Neuronal stem cell (in vitro differentiated cells): Measurements from ENCODE around the gene MED29.

ENCODE experiments used
- DNase-seq: peaks from one replicate; pipeline ENCODE4 v3.0.0-alpha.2; 2013; ENCODE audit warnings: low spot score
- H2AFZ ChIP-seq: one replicate; pipeline ENCODE4 v1.6.1; 2013; ENCODE audit warnings: mild to moderate bottlenecking, low read length, inconsistent platforms
- H2AK5ac ChIP-seq: 2 replicates; pipeline ENCODE4 v1.6.1; 2013; ENCODE audit warnings: low read depth, mild to moderate bottlenecking, inconsistent platforms, low read length, moderate library complexity, mixed read lengths
- H2BK120ac ChIP-seq: 2 replicates; pipeline ENCODE4 v1.6.1; 2013; ENCODE audit warnings: low read depth, mild to moderate bottlenecking, inconsistent platforms, low read length, moderate library complexity, mixed read lengths
- H2BK12ac ChIP-seq: one replicate; pipeline ENCODE4 v1.6.1; 2013; ENCODE audit warnings: low read length, inconsistent platforms
- H2BK15ac ChIP-seq: 2 replicates; pipeline ENCODE4 v1.6.1; 2013; ENCODE audit warnings: mild to moderate bottlenecking, low read length, inconsistent platforms, mixed read lengths
- H2BK5ac ChIP-seq: one replicate; pipeline ENCODE4 v1.6.1; 2013; ENCODE audit warnings: inconsistent platforms, mild to moderate bottlenecking, low read length, moderate library complexity
- H3K14ac ChIP-seq: one replicate; pipeline ENCODE4 v1.6.1; 2013; ENCODE audit warnings: low read length, inconsistent platforms
- H3K18ac ChIP-seq: 2 replicates; pipeline ENCODE4 v1.6.1; 2013; ENCODE audit warnings: low read length, inconsistent platforms
- H3K23ac ChIP-seq: 2 replicates; pipeline ENCODE4 v1.6.1; 2013; ENCODE audit warnings: low read depth, mild to moderate bottlenecking, mixed read lengths, low read length, inconsistent platforms; ENCODE audit not compliant: poor library complexity
- H3K27ac ChIP-seq: replicated peaks from 3 replicates; pipeline ENCODE4 v1.5.1; 2013; ENCODE audit warnings: low read length, inconsistent platforms
- H3K27me3 ChIP-seq, 3 experiments: 2 replicates each; pipeline ENCODE4 v1.6.1; 2013; ENCODE audit warnings: low read length in 3 of 3, mild to moderate bottlenecking in 2 of 3, inconsistent platforms in 1 of 3, low read depth in 1 of 3, mixed read lengths in 1 of 3, moderate library complexity in 1 of 3; ENCODE audit not compliant: control insufficient read depth in 3 of 3, insufficient read depth in 3 of 3
- H3K36me3 ChIP-seq, 2 donors: replicated peaks in 1 of 2; 2 replicates each; pipeline ENCODE4 v1.6.1; 2013; ENCODE audit warnings: low read length in 2 of 2; ENCODE audit not compliant: control insufficient read depth in 2 of 2, insufficient read depth in 2 of 2
- H3K4ac ChIP-seq: 2 replicates; pipeline ENCODE4 v1.6.1; 2013; ENCODE audit warnings: inconsistent platforms, mild to moderate bottlenecking, low read length, moderate library complexity
- H3K4me1 ChIP-seq, 2 donors: 1 replicate in 1 of 2; 2 replicates in 1 of 2; pipeline ENCODE4 v1.6.1; 2013; ENCODE audit warnings: low read length in 2 of 2, low read depth in 1 of 2; ENCODE audit not compliant: control insufficient read depth in 2 of 2, insufficient read depth in 1 of 2
- H3K4me2 ChIP-seq: one replicate; pipeline ENCODE4 v1.6.1; 2013; ENCODE audit warnings: mild to moderate bottlenecking, low read length, inconsistent platforms; ENCODE audit not compliant: insufficient read depth, poor library complexity, severe bottlenecking
- H3K4me3 ChIP-seq, 2 donors: 2 replicates each; pipeline ENCODE4 v1.5.1; 2013; ENCODE audit warnings: low read length in 2 of 2, mild to moderate bottlenecking in 2 of 2, inconsistent platforms in 1 of 2, moderate library complexity in 1 of 2
- H3K79me1 ChIP-seq: one replicate; pipeline ENCODE4 v1.6.1; 2013; ENCODE audit warnings: low read depth, mild to moderate bottlenecking, inconsistent platforms, low read length, moderate library complexity
- H3K9ac ChIP-seq: one replicate; pipeline ENCODE4 v1.6.1; 2013; ENCODE audit warnings: mild to moderate bottlenecking, low read depth, low read length, inconsistent platforms; ENCODE audit not compliant: poor library complexity
- H3K9me3 ChIP-seq, 2 donors: replicated peaks in 1 of 2; 2 replicates each; pipeline versions ENCODE3 to v1.6.1; 2013; ENCODE audit warnings: low read length in 2 of 2, mild to moderate bottlenecking in 2 of 2, inconsistent platforms in 1 of 2, low read depth in 1 of 2, mixed read lengths in 1 of 2, moderate library complexity in 1 of 2; ENCODE audit not compliant: control insufficient read depth in 2 of 2, insufficient read depth in 1 of 2
- H4K8ac ChIP-seq: one replicate; pipeline ENCODE4 v1.6.1; 2013; ENCODE audit warnings: low read depth, mild to moderate bottlenecking, inconsistent platforms, low read length, moderate library complexity
- H4K91ac ChIP-seq: one replicate; pipeline ENCODE4 v1.6.1; 2013; ENCODE audit warnings: low read length, low read depth, mild to moderate bottlenecking, inconsistent platforms; ENCODE audit not compliant: poor library complexity
- WGBS, 2 donors: extraction: QIAGEN DNeasy Blood & Tissue Kit; methylation state at CpG; one replicate each; pipeline ENCODE4 v1.1.7; 2013; ENCODE audit warnings: missing lambda C conversion rate in 2 of 2, mixed read lengths in 1 of 2; ENCODE audit not compliant: insufficient read length in 2 of 2, insufficient replicate concordance in 1 of 2; ENCODE audit errors: extremely low coverage in 2 of 2; 5-methylcytosine and 5-hydroxymethylcytosine counted together

Gene MED29

DNA sequence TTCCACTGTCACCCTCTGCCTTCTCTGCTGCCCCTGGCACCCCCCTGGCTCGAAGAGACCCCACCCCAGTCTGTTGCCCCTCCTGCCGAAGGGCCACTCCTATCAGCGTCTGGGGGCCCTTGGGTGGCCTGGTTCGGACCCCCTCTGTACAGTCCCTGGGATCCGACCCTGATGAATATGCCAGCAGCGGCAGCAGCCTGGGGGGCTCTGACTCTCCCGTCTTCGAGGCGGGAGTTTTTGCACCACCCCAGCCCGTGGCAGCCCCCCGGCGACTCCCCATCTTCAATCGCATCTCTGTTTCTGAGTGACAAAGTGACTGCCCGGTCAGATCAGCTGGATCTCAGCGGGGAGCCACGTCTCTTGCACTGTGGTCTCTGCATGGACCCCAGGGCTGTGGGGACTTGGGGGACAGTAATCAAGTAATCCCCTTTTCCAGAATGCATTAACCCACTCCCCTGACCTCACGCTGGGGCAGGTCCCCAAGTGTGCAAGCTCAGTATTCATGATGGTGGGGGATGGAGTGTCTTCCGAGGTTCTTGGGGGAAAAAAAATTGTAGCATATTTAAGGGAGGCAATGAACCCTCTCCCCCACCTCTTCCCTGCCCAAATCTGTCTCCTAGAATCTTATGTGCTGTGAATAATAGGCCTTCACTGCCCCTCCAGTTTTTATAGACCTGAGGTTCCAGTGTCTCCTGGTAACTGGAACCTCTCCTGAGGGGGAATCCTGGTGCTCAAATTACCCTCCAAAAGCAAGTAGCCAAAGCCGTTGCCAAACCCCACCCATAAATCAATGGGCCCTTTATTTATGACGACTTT, 17.4 kb downstream of the MED29 start:
- no peak overlapping the region for H3K4me3 ChIP-seq

GRCh38 chr19:39409208-39410016, 18.2 kb downstream of the MED29 start:
- no peak overlapping the region for H3K4ac ChIP-seq
- H3K36me3 ChIP-seq: peaks cover 0 to 8% of the 10 kb centered on the region in 2 donors
- no peak for DNase-seq
- peak overlapping the region; percentile 84 for H3K4me2 ChIP-seq
- H4K8ac ChIP-seq: peak overlapping the region; percentile 54
- peak overlapping the region; percentile 89 for H2BK15ac ChIP-seq
- no CpG with 5 or more reads among the region's 52 CpGs for WGBS, 2 donors
- peaks cover 0 to 24% (median 0%) of the 10 kb centered on the region in 3 experiments for H3K27me3 ChIP-seq
- H3K27ac ChIP-seq: no peak overlapping the region
- H3K79me1 ChIP-seq: peaks cover 6% of the 10 kb centered on the region
- H3K14ac ChIP-seq: no peak overlapping the region
- H2AK5ac ChIP-seq: peak overlapping the region; percentile 56
- H3K4me1 ChIP-seq: peaks cover 18 to 31% of the 10 kb centered on the region in 2 donors
- no peak overlapping the region for H2BK5ac ChIP-seq
- peak overlapping the region; percentile 67 for H3K9ac ChIP-seq
- peak overlapping the region; percentile 86 for H3K23ac ChIP-seq
- H2BK120ac ChIP-seq: peak overlapping the region; percentile 51
- peak overlapping the region; percentile 96 for H3K18ac ChIP-seq
- peak overlapping the region; percentile 50 for H2AFZ ChIP-seq
- no peak overlapping the region for H4K91ac ChIP-seq
- peak overlapping the region; percentile 43 for H2BK12ac ChIP-seq
- H3K9me3 ChIP-seq: no peaks in the 10 kb centered on the region
- H3K4me3 ChIP-seq: peak overlapping the region in 1 of 2 donors; percentile 79

More for the DNA sequence above, 17.4 kb downstream of the MED29 start:
- peaks cover 0 to 6% of the 10 kb centered on the region in 2 donors for H3K36me3 ChIP-seq
- peaks cover 18 to 31% of the 10 kb centered on the region in 2 donors for H3K4me1 ChIP-seq
- H3K27ac ChIP-seq: no peak overlapping the region
- H2BK15ac ChIP-seq: peak overlapping the region; percentile 27
- peak overlapping the region; percentile 40 for H2AK5ac ChIP-seq
- no peak for DNase-seq
- no peak overlapping the region for H2BK5ac ChIP-seq
- no peak overlapping the region for H2AFZ ChIP-seq
- H2BK120ac ChIP-seq: no peak overlapping the region
- H2BK12ac ChIP-seq: no peak overlapping the region
- H3K18ac ChIP-seq: peak overlapping the region; percentile 81
- no peak overlapping the region for H3K4me2 ChIP-seq
- no peak overlapping the region for H4K8ac ChIP-seq
- WGBS, 2 donors: no CpG with 5 or more reads among the region's 20 CpGs
- H3K4ac ChIP-seq: peak overlapping the region; percentile 27
- no peaks in the 10 kb centered on the region for H3K9me3 ChIP-seq
- H3K14ac ChIP-seq: no peak overlapping the region
- peaks cover 0 to 24% (median 0%) of the 10 kb centered on the region in 3 experiments for H3K27me3 ChIP-seq
- no peak overlapping the region for H3K9ac ChIP-seq
- H3K79me1 ChIP-seq: no peaks in the 10 kb centered on the region
- no peak overlapping the region for H4K91ac ChIP-seq
- no peak overlapping the region for H3K23ac ChIP-seq

DNA sequence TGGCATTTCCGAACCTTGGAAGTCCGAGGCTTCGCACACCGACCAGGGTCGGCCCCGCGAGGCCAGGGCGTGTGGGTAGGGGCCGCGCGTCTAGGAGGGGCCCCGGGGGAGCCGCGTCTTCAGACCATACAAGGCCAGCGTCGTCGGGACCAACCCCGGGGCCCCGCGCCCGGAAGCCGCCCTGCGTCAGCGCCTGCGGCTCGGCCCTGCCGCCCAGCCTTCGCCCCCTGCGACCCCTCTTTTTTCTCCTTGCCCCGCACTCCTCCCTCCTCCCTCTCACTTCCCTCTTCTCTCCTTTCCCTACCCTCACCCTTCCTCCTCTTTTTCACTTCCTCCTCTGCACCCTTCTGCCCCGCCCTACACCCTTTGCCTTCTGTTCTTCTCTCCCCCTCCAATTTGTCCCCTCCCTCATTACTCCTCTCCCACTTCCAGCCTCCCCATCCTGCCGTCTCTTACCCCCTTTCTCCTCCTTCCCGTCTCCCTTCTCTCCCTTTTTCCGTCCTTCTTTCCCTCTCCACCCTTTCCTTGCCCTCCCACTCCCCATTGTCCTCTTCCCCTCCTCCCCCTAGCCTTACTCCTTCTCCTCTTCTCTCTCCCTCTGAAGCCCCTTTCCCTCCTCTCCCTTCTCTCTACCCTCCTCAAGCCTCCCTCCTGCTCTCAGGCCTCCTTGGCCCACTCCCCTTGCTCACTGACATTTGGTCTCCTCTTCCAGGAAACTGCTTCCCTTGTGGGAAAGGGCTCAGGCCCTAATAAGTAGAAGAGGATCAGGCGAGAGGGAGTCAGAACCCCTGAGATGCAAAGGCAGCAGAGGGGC, 19.0 kb downstream of the MED29 start:
- Histone ChIP-seq H3K9me3 (no peaks in the 10 kb centered on the region), H2BK120ac (peak overlapping the region; percentile 51), H4K8ac (peak overlapping the region; percentile 93), H2BK5ac (no peak overlapping the region), H3K4me3 (peak overlapping the region; percentile 10 to 79), H3K18ac (peak overlapping the region; percentile 96), H3K4me2 (peak overlapping the region; percentile 84), H3K9ac (peak overlapping the region; percentile 67), H2AFZ (peak overlapping the region; percentile 50), H3K14ac (no peak overlapping the region), H2BK12ac (peak overlapping the region; percentile 33), H3K79me1 (peaks cover 6% of the 10 kb centered on the region), H3K4ac (no peak overlapping the region), H2AK5ac (peak overlapping the region; percentile 37), H3K36me3 (peaks cover 4 to 16% of the 10 kb centered on the region in 2 donors), H3K4me1 (peaks cover 26 to 37% of the 10 kb centered on the region in 2 donors), H4K91ac (no peak overlapping the region), H3K23ac (peak overlapping the region; percentile 82), H3K27ac (no peak overlapping the region), H2BK15ac (peak overlapping the region; percentile 89), H3K27me3 (peaks cover 0 to 24% (median 0%) of the 10 kb centered on the region in 3 experiments)
- no peak for DNase-seq
- WGBS, 2 donors: no CpG with 5 or more reads among the region's 35 CpGs
